ENCODE data around the gene IL22RA1. TPM values are rescaled to one million over a fixed set of nuclear protein-coding genes. Genes with fewer than 3 reads are reported as not detected.

Gene IL22RA1
- total and polyA plus RNA-seq, 7 experiments from 2014 or later = not detected

- peaks cover 0 to 19% (median 0%) of the 10 kb centered on the region in 5 donors for H3K27me3 Mint-ChIP-seq
- H3K36me3 Mint-ChIP-seq = peaks cover 0 to 9% (median 0%) of the 10 kb centered on the region in 5 donors
- intact Hi-C loops (cut with micrococcal nuclease) = no loop called here
- H3K4me1 ChIP-seq (ENCODE audit: control insufficient read depth in 2 of 2, insufficient read depth in 2 of 2, low read length in 2 of 2) = no peaks in the 10 kb centered on the region
- H3K36me3 ChIP-seq (ENCODE audit: control insufficient read depth in 2 of 3, insufficient read depth in 3 of 3, low read length in 3 of 3) = no peaks in the 10 kb centered on the region
- H3K27ac ChIP-seq (ENCODE audit: low read depth, low read length) = no peak overlapping the region
- H3K9me3 Mint-ChIP-seq = peaks cover 4 to 32% (median 7%) of the 10 kb centered on the region in 11 donors
- DNase-seq (no peak), ATAC-seq (no peak)
- peaks cover 0 to 9% (median 0%) of the 10 kb centered on the region in 3 experiments for H3K9me3 ChIP-seq (ENCODE audit: control insufficient read depth in 2 of 3, low read length in 3 of 3)
- no peaks in the 10 kb centered on the region for H3K27me3 ChIP-seq (ENCODE audit: control insufficient read depth in 2 of 2, insufficient read depth in 2 of 2, low read length in 2 of 2)
- H3K27ac Mint-ChIP-seq = no peak overlapping the region
- peaks cover 0 to 3% (median 0%) of the 10 kb centered on the region in 7 donors for H3K4me1 Mint-ChIP-seq
- H3K4me3 Mint-ChIP-seq = no peak overlapping the region
- ChIA-PET CTCF (no interaction called here), POLR2A (no interaction called here)
- H3K4me3 ChIP-seq (ENCODE audit: low read length) = no peak overlapping the region
These were observed 9.1 kb downstream of the IL22RA1 start for GRCh38 chr1:24133819-24134218.

GRCh38 chr1:24130385-24130784, 12.6 kb downstream of the IL22RA1 start:
- H3K36me3 Mint-ChIP-seq = peaks cover 0 to 9% (median 0%) of the 10 kb centered on the region in 5 donors
- intact Hi-C loops (cut with micrococcal nuclease) = no loop called here
- Histone ChIP-seq H3K9me3 (ENCODE audit: control insufficient read depth in 2 of 3, low read length in 3 of 3) (peaks cover 0 to 9% (median 0%) of the 10 kb centered on the region in 3 experiments), H3K4me1 (ENCODE audit: control insufficient read depth in 2 of 2, insufficient read depth in 2 of 2, low read length in 2 of 2) (no peaks in the 10 kb centered on the region), H3K27me3 (ENCODE audit: control insufficient read depth in 2 of 2, insufficient read depth in 2 of 2, low read length in 2 of 2) (no peaks in the 10 kb centered on the region), H3K36me3 (ENCODE audit: control insufficient read depth in 2 of 3, insufficient read depth in 3 of 3, low read length in 3 of 3) (no peaks in the 10 kb centered on the region), H3K27ac (ENCODE audit: low read depth, low read length) (no peak overlapping the region), H3K4me3 (ENCODE audit: low read length) (no peak overlapping the region)
- ChIA-PET CTCF (no interaction called here), POLR2A (no interaction called here)
- H3K4me1 Mint-ChIP-seq = peaks cover 0 to 2% (median 0%) of the 10 kb centered on the region in 7 donors
- H3K9me3 Mint-ChIP-seq = peaks cover 4 to 32% (median 7%) of the 10 kb centered on the region in 11 donors
- no peak overlapping the region for H3K27ac Mint-ChIP-seq
- H3K4me3 Mint-ChIP-seq = no peak overlapping the region
- DNase-seq = no peak
- no peak for ATAC-seq
- H3K27me3 Mint-ChIP-seq = peaks cover 0 to 19% (median 0%) of the 10 kb centered on the region in 5 donors

- Histone ChIP-seq H3K4me1 (ENCODE audit: control insufficient read depth in 2 of 2, insufficient read depth in 2 of 2, low read length in 2 of 2) (no peaks in the 10 kb centered on the region), H3K9me3 (ENCODE audit: control insufficient read depth in 2 of 3, low read length in 3 of 3) (peaks cover 0 to 9% (median 0%) of the 10 kb centered on the region in 3 experiments), H3K4me3 (ENCODE audit: low read length) (no peak overlapping the region), H3K36me3 (ENCODE audit: control insufficient read depth in 2 of 3, insufficient read depth in 3 of 3, low read length in 3 of 3) (no peaks in the 10 kb centered on the region), H3K27ac (ENCODE audit: low read depth, low read length) (no peak overlapping the region), H3K27me3 (ENCODE audit: control insufficient read depth in 2 of 2, insufficient read depth in 2 of 2, low read length in 2 of 2) (no peaks in the 10 kb centered on the region)
- DNase-seq = no peak
- POLR2A ChIA-PET = no interaction called here
- peaks cover 0 to 9% (median 0%) of the 10 kb centered on the region in 5 donors for H3K36me3 Mint-ChIP-seq
- intact Hi-C loops (cut with micrococcal nuclease) = no loop called here
- CTCF ChIA-PET = no interaction called here
- no peak for ATAC-seq
- peaks cover 0 to 14% (median 0%) of the 10 kb centered on the region in 5 donors for H3K27me3 Mint-ChIP-seq
- H3K9me3 Mint-ChIP-seq = peaks cover 2 to 28% (median 9%) of the 10 kb centered on the region in 11 donors
- H3K27ac Mint-ChIP-seq = no peak overlapping the region
- H3K4me3 Mint-ChIP-seq = no peak overlapping the region
- peaks cover 0 to 2% (median 0%) of the 10 kb centered on the region in 7 donors for H3K4me1 Mint-ChIP-seq
These were observed 15.1 kb downstream of the IL22RA1 start for GRCh38 chr1:24127801-24128363.

GRCh38 chr1:24127134-24127800, 15.7 kb downstream of the IL22RA1 start:
- CTCF ChIA-PET = interaction anchor here (0.6 kb wide), 1 partner anchor 1940 kb away, joined by 6 read pairs; the partner anchor contains the start of gene TRIM63
- Histone ChIP-seq H3K27me3 (ENCODE audit: control insufficient read depth in 2 of 2, insufficient read depth in 2 of 2, low read length in 2 of 2) (no peaks in the 10 kb centered on the region), H3K9me3 (ENCODE audit: control insufficient read depth in 2 of 3, low read length in 3 of 3) (peaks cover 0 to 9% (median 0%) of the 10 kb centered on the region in 3 experiments), H3K27ac (ENCODE audit: low read depth, low read length) (no peak overlapping the region), H3K4me1 (ENCODE audit: control insufficient read depth in 2 of 2, insufficient read depth in 2 of 2, low read length in 2 of 2) (no peaks in the 10 kb centered on the region), H3K4me3 (ENCODE audit: low read length) (no peak overlapping the region), H3K36me3 (ENCODE audit: control insufficient read depth in 2 of 3, insufficient read depth in 3 of 3, low read length in 3 of 3) (no peaks in the 10 kb centered on the region)
- Mint-ChIP-seq H3K36me3 (peaks cover 0 to 9% (median 0%) of the 10 kb centered on the region in 5 donors), H3K27ac (peak overlapping the region in 1 of 9 donors; percentile 43), H3K9me3 (peaks cover 0 to 28% (median 9%) of the 10 kb centered on the region in 11 donors), H3K4me1 (peaks cover 0 to 2% (median 0%) of the 10 kb centered on the region in 7 donors), H3K4me3 (no peak overlapping the region), H3K27me3 (peaks cover 0 to 14% (median 0%) of the 10 kb centered on the region in 5 donors)
- intact Hi-C loops (cut with micrococcal nuclease) = no loop called here
- POLR2A ChIA-PET = no interaction called here
- DNase-seq (no peak), ATAC-seq (no peak)

GRCh38 chr1:24126672-24127023, 16.3 kb downstream of the IL22RA1 start:
- Mint-ChIP-seq H3K4me3 (no peak overlapping the region), H3K9me3 (peaks cover 0 to 23% (median 9%) of the 10 kb centered on the region in 11 donors), H3K4me1 (peaks cover 0 to 2% (median 0%) of the 10 kb centered on the region in 7 donors), H3K27ac (no peak overlapping the region), H3K27me3 (peaks cover 0 to 14% (median 0%) of the 10 kb centered on the region in 5 donors), H3K36me3 (peaks cover 0 to 9% (median 0%) of the 10 kb centered on the region in 5 donors)
- H3K36me3 ChIP-seq (ENCODE audit: control insufficient read depth in 2 of 3, insufficient read depth in 3 of 3, low read length in 3 of 3) = no peaks in the 10 kb centered on the region
- intact Hi-C loops (cut with micrococcal nuclease) = no loop called here
- H3K9me3 ChIP-seq (ENCODE audit: control insufficient read depth in 2 of 3, low read length in 3 of 3) = peaks cover 0 to 9% (median 0%) of the 10 kb centered on the region in 3 experiments
- no peaks in the 10 kb centered on the region for H3K4me1 ChIP-seq (ENCODE audit: control insufficient read depth in 2 of 2, insufficient read depth in 2 of 2, low read length in 2 of 2)
- no peak overlapping the region for H3K4me3 ChIP-seq (ENCODE audit: low read length)
- no peak for ATAC-seq
- DNase-seq = no peak
- no peak overlapping the region for H3K27ac ChIP-seq (ENCODE audit: low read depth, low read length)
- POLR2A ChIA-PET = no interaction called here
- no peaks in the 10 kb centered on the region for H3K27me3 ChIP-seq (ENCODE audit: control insufficient read depth in 2 of 2, insufficient read depth in 2 of 2, low read length in 2 of 2)
- CTCF ChIA-PET = interaction anchor here (0.6 kb wide), 1 partner anchor 1941 kb away, joined by 6 read pairs; the partner anchor contains the start of gene TRIM63

GRCh38 chr1:24126018-24126671, 16.8 kb downstream of the IL22RA1 start:
- peaks cover 0 to 20% (median 9%) of the 10 kb centered on the region in 11 donors for H3K9me3 Mint-ChIP-seq
- DNase-seq = no peak
- H3K9me3 ChIP-seq (ENCODE audit: control insufficient read depth in 2 of 3, low read length in 3 of 3) = peaks cover 0 to 9% (median 0%) of the 10 kb centered on the region in 3 experiments
- H3K27me3 ChIP-seq (ENCODE audit: control insufficient read depth in 2 of 2, insufficient read depth in 2 of 2, low read length in 2 of 2) = no peaks in the 10 kb centered on the region
- H3K36me3 Mint-ChIP-seq = peaks cover 0 to 9% (median 0%) of the 10 kb centered on the region in 5 donors
- ChIA-PET POLR2A (no interaction called here), CTCF (interaction anchor here (0.6 kb wide), 1 partner anchor 101 kb away, joined by 3 read pairs; no protein-coding TSS in a partner anchor)
- H3K4me3 ChIP-seq (ENCODE audit: low read length) = no peak overlapping the region
- H3K36me3 ChIP-seq (ENCODE audit: control insufficient read depth in 2 of 3, insufficient read depth in 3 of 3, low read length in 3 of 3) = no peaks in the 10 kb centered on the region
- no peak overlapping the region for H3K4me3 Mint-ChIP-seq
- no peak for ATAC-seq
- H3K4me1 ChIP-seq (ENCODE audit: control insufficient read depth in 2 of 2, insufficient read depth in 2 of 2, low read length in 2 of 2) = no peaks in the 10 kb centered on the region
- no peak overlapping the region for H3K27ac ChIP-seq (ENCODE audit: low read depth, low read length)
- peaks cover 0 to 2% (median 0%) of the 10 kb centered on the region in 7 donors for H3K4me1 Mint-ChIP-seq
- no peak overlapping the region for H3K27ac Mint-ChIP-seq
- intact Hi-C loops (cut with micrococcal nuclease) = no loop called here
- peaks cover 0 to 9% (median 0%) of the 10 kb centered on the region in 5 donors for H3K27me3 Mint-ChIP-seq

All from naive thymus-derived CD4-positive, alpha-beta T cell (primary cell).